Calu3 (cell line): Measurements from ENCODE around the gene PPP1CA. TPM values are rescaled to one million over a fixed set of nuclear protein-coding genes. Genes with fewer than 3 reads are reported as not detected.

ENCODE experiments used
- BruUV-seq: library from RNA; stranded (reverse); fragments of 400-500 nt; replicated peaks from 2 replicates; lab custom pipeline; 2021; lab: Mats Ljungman, UMichigan
- CTCF ChIA-PET: fragments of 300-600 bp; sonication (Branson Sonifier 250); formaldehyde crosslinking; loops from one replicate; lab custom pipeline; 2022; ENCODE audit warnings: antibody characterized with exemption; lab: Charles Lee
- DNase-seq: peaks from one replicate; pipeline ENCODE4 v3.0.0; 2022
- H3K27ac Mint-ChIP-seq: one replicate; pipeline ENCODE4 v1.8.0; 2022; ENCODE audit warnings: mixed read lengths; ENCODE audit not compliant: unreplicated experiment
- H3K27me3 Mint-ChIP-seq: one replicate; pipeline ENCODE4 v1.8.0; 2022; ENCODE audit warnings: mixed read lengths; ENCODE audit not compliant: unreplicated experiment
- H3K36me3 Mint-ChIP-seq: one replicate; pipeline ENCODE4 v1.8.0; 2022; ENCODE audit warnings: mild to moderate bottlenecking, moderate library complexity, mixed read lengths; ENCODE audit not compliant: insufficient read depth, unreplicated experiment
- H3K4me1 Mint-ChIP-seq: one replicate; pipeline ENCODE4 v1.8.0; 2022; ENCODE audit warnings: mild to moderate bottlenecking, low read depth, mixed read lengths; ENCODE audit not compliant: unreplicated experiment
- H3K4me3 Mint-ChIP-seq: one replicate; pipeline ENCODE4 v1.8.0; 2022; ENCODE audit warnings: mild to moderate bottlenecking, low read depth, moderate library complexity, mixed read lengths; ENCODE audit not compliant: unreplicated experiment
- H3K9me3 Mint-ChIP-seq: one replicate; pipeline ENCODE4 v1.8.0; 2022; ENCODE audit warnings: low read depth, mixed read lengths; ENCODE audit not compliant: unreplicated experiment
- CTCF ChIP-seq: fragments of 200-600 bp; IDR thresholded peaks from one replicate; pipeline ENCODE4 v1.8.0; 2022; ENCODE audit warnings: antibody characterized with exemption; ENCODE audit not compliant: unreplicated experiment
- intact Hi-C: fragments of 100-400 bp; cut with micrococcal nuclease; formaldehyde crosslinking; loops from one replicate; pipeline ENCODE4 v1.10.0; 2022; ENCODE audit not compliant: unreplicated experiment
- total RNA-seq: library from RNA; stranded (reverse); gene quantifications from 2 replicates; pipeline ENCODE4 v1.2.3, GENCODE V29; 2022

PPP1CA gene
- total RNA-seq, 1 experiment from 2014 or later: 180 TPM

DNA sequence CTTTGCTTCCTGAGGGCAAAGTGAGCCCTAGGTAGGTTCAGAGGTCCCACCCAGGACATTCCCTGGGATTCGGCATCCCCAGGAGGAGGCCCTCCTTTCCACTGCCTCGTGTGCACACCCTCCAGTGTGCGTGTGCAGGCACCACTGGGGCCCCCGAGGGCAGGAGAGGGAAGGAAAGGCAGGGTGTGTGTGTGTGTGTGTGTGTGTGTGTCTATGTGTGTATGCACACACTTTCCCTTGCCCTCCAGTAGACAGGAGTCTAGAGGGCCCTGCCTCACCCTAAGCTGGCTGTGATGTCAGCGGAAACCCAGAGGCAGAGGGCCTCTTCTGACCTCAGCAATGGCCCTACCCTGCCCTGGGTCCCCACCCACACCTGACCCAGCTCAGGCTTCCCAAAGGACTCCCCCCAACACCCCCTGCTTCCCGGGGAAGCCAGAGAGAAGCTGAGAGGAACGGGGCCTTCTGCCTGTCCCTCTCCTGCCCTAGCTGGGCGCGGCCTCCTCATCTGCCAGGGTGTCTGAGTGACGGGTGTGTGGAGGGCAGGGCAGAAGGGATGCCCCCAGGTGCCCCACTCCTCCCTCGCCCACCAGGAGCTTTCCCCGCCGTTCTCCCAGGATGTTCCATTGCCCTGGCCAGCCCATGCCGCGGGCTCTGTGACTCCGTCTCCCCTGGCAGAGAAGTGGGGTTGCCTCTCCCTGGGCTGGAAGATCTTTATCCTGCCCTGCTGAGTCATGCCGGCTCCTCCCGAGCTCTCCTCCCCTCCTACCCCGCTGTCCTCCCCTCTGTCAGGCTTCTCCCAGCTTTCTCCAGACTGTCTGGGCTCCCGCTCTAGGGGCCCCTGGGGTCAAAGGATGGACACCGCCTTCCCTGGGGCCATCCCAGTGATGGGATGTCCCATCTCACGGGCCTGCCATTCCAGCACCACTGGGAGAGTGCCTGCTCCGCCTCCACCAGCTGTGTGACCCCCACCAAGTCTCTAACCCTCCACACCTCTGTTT is 22.3 kb downstream of the PPP1CA start:
- Mint-ChIP-seq H3K27me3 (no peaks in the 10 kb centered on the region), H3K4me3 (peak overlapping the region; percentile 26), H3K27ac (no peak overlapping the region), H3K9me3 (no peaks in the 10 kb centered on the region), H3K4me1 (peaks cover 63% of the 10 kb centered on the region), H3K36me3 (peaks cover 27% of the 10 kb centered on the region)
- CTCF ChIA-PET: interaction anchor here (0.6 to 4.9 kb wide), 5 partner anchors 10 to 58 kb away, joined by 3 to 46 read pairs (median 3); partner anchors contain the start of gene POLD4
- intact Hi-C loops: loop anchor here (5.0 to 10.0 kb wide), 2 partner anchors 32 to 115 kb away; partner anchors contain the start of gene GRK2
- no peak for TF ChIP-seq CTCF
- no TSS peak for BruUV-seq
- no peak for DNase-seq

DNA sequence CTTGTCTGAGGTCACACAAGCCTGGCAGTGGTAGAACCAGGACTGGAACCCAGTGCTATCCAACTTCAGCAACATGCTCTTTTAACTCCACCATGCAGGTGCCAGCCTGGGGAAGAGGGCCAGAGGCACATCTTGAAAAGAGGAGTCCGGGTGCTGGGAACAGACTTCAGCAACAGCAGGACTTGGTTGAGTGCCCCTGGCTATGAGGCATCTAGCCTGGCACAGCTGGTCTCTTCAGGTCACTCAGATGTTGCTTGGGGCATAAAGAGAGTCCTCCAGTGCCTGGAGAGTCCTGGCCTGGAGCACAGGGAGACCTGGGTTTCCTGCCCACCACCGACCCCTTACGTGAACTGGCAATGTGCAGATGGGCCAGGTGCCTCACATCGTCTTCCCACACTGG is 23.1 kb downstream of the PPP1CA start:
- Mint-ChIP-seq H3K27ac (no peak overlapping the region), H3K4me3 (no peak overlapping the region), H3K4me1 (peaks cover 63% of the 10 kb centered on the region), H3K36me3 (peaks cover 35% of the 10 kb centered on the region), H3K27me3 (no peaks in the 10 kb centered on the region), H3K9me3 (no peaks in the 10 kb centered on the region)
- no peak for TF ChIP-seq CTCF
- CTCF ChIA-PET: interaction anchor here (0.6 to 4.9 kb wide), 4 partner anchors 8 to 33 kb away, joined by 3 to 46 read pairs (median 4); no protein-coding TSS in a partner anchor
- BruUV-seq: no TSS peak
- intact Hi-C loops: no loop called here
- no peak for DNase-seq

GRCh38 chr11:67376873-67377808 is 24.5 kb downstream of the PPP1CA start:
- no peak overlapping the region for H3K4me3 Mint-ChIP-seq
- H3K27me3 Mint-ChIP-seq: no peaks in the 10 kb centered on the region
- DNase-seq: peak; percentile 43
- H3K9me3 Mint-ChIP-seq: no peaks in the 10 kb centered on the region
- peaks cover 39% of the 10 kb centered on the region for H3K36me3 Mint-ChIP-seq
- no peak for TF ChIP-seq CTCF
- no TSS peak for BruUV-seq
- CTCF ChIA-PET: interaction anchor here (0.6 to 3.2 kb wide), 6 partner anchors 9 to 1835 kb away, joined by 3 to 12 read pairs (median 4); no protein-coding TSS in a partner anchor
- no peak overlapping the region for H3K27ac Mint-ChIP-seq
- peaks cover 56% of the 10 kb centered on the region for H3K4me1 Mint-ChIP-seq
- intact Hi-C loops: no loop called here
